Measurements from ENCODE around the gene GNAZ.

- TF ChIP-seq, protein P1, sequence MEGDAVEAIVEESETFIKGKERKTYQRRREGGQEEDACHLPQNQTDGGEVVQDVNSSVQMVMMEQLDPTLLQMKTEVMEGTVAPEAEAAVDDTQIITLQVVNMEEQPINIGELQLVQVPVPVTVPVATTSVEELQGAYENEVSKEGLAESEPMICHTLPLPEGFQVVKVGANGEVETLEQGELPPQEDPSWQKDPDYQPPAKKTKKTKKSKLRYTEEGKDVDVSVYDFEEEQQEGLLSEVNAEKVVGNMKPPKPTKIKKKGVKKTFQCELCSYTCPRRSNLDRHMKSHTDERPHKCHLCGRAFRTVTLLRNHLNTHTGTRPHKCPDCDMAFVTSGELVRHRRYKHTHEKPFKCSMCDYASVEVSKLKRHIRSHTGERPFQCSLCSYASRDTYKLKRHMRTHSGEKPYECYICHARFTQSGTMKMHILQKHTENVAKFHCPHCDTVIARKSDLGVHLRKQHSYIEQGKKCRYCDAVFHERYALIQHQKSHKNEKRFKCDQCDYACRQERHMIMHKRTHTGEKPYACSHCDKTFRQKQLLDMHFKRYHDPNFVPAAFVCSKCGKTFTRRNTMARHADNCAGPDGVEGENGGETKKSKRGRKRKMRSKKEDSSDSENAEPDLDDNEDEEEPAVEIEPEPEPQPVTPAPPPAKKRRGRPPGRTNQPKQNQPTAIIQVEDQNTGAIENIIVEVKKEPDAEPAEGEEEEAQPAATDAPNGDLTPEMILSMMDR (IDR thresholded peaks at IDR 0.05) = no peak
- TF ChIP-seq ZFX (IDR thresholded peaks at IDR 0.05; ENCODE audit: borderline replicate concordance) = no peak
Measured at GRCh38 chr22:23113067-23113846, 42.9 kb downstream of the GNAZ start.
